PC-3 (cell line): ENCODE data around the gene SENP1. TPM values are rescaled to one million over a fixed set of nuclear protein-coding genes. Genes with fewer than 3 reads are reported as not detected.
A peak's percentile ranks its signal among the peaks of the same experiment; 100 is the strongest.

ENCODE experiments used
- ATAC-seq: fragments of 200-7000 bp; cut with Tn5 transposase; 2 replicates; pipeline ENCODE4 v1.9.1; 2020; ENCODE audit warnings: mild to moderate bottlenecking, moderate library complexity
- BruUV-seq: library from RNA; stranded (reverse); fragments of 400-500 nt; replicated peaks from 2 replicates; lab custom pipeline; 2021; lab: Mats Ljungman, UMichigan
- CTCF ChIA-PET: fragments of 300-600 bp; sonication (Branson Sonifier 250); formaldehyde crosslinking; loops from one replicate; lab custom pipeline; 2022; ENCODE audit warnings: antibody characterized with exemption; lab: Charles Lee
- POLR2A ChIA-PET: fragments of 300-600 bp; sonication (Branson Sonifier 250); formaldehyde crosslinking; loops from one replicate; lab custom pipeline; 2022; ENCODE audit warnings: antibody characterized with exemption; ENCODE audit not compliant: unreplicated experiment; lab: Charles Lee
- DNase-seq: peaks from one replicate; pipeline ENCODE4 v3.0.0-alpha.2; 2015
- H2AFZ ChIP-seq: fragments of 300-600 bp; sonication (generic); 2 replicates; pipeline ENCODE4 v1.6.0; 2016; ENCODE audit warnings: antibody characterized with exemption, low read length
- H3F3A ChIP-seq: fragments of 300-600 bp; sonication (generic); one replicate; pipeline ENCODE4 v1.6.0; 2017; ENCODE audit warnings: antibody characterized with exemption, low read length, control low read depth, mild to moderate bottlenecking; ENCODE audit not compliant: unreplicated experiment
- H3K27ac ChIP-seq: fragments of 300-600 bp; sonication (generic); 2 replicates; pipeline ENCODE4 v1.5.1; 2016; ENCODE audit warnings: mild to moderate bottlenecking, low read length
- H3K27me3 ChIP-seq: fragments of 300-600 bp; sonication (generic); 2 replicates; pipeline ENCODE4 v1.6.1; 2016; ENCODE audit warnings: low read length, mixed read lengths
- H3K36me3 ChIP-seq: fragments of 300-600 bp; sonication (generic); 2 replicates; pipeline ENCODE4 v1.6.1; 2016; ENCODE audit warnings: low read depth, mixed run types, low read length, mixed read lengths
- H3K4me1 ChIP-seq: fragments of 300-600 bp; sonication (generic); 2 replicates; pipeline ENCODE4 v1.5.1; 2016; ENCODE audit warnings: low read length; ENCODE audit not compliant: insufficient read depth
- H3K4me2 ChIP-seq: fragments of 300-600 bp; sonication (generic); 2 replicates; pipeline ENCODE4 v1.6.0; 2016; ENCODE audit warnings: low read length
- H3K4me3 ChIP-seq: fragments of 300-600 bp; sonication (generic); 2 replicates; pipeline ENCODE4 v1.5.1; 2016; ENCODE audit warnings: mild to moderate bottlenecking, low read length, mixed read lengths
- H3K79me2 ChIP-seq: fragments of 300-600 bp; sonication (generic); 2 replicates; pipeline ENCODE4 v1.6.1; 2017; ENCODE audit warnings: low read length, mixed read lengths
- H3K9ac ChIP-seq: fragments of 300-600 bp; sonication (generic); 2 replicates; pipeline ENCODE4 v1.6.0; 2016; ENCODE audit warnings: mild to moderate bottlenecking, low read length
- H3K9me2 ChIP-seq: fragments of 300-600 bp; sonication (generic); replicated peaks from 2 replicates; pipeline ENCODE4 v1.6.1; 2016; ENCODE audit warnings: mixed run types, low read length, mixed read lengths
- H3K9me3 ChIP-seq: fragments of 300-600 bp; sonication (generic); 2 replicates; pipeline ENCODE4 v1.6.1; 2016; ENCODE audit warnings: low read length, mixed read lengths
- H4K20me1 ChIP-seq: fragments of 300-600 bp; sonication (generic); 2 replicates; pipeline ENCODE4 v1.6.1; 2016; ENCODE audit warnings: low read length, mixed read lengths
- CTCF ChIP-seq: fragments of 300-600 bp; sonication (generic); conservative IDR thresholded peaks from 2 replicates; pipeline ENCODE4 v1.5.1; 2017; ENCODE audit warnings: antibody characterized with exemption, low read depth, mild to moderate bottlenecking, low read length
- EZH2 ChIP-seq: fragments of 300-600 bp; sonication (generic); IDR thresholded peaks from one replicate; pipeline ENCODE4 v1.6.1; 2017; ENCODE audit warnings: antibody characterized with exemption, mild to moderate bottlenecking, low read length; ENCODE audit not compliant: unreplicated experiment
- EZH2phosphoT487 ChIP-seq: fragments of 300-600 bp; sonication (generic); IDR thresholded peaks from 2 replicates; pipeline ENCODE4 v1.6.1; 2018; ENCODE audit warnings: mild to moderate bottlenecking, antibody characterized with exemption, low read length, borderline replicate concordance
- intact Hi-C: fragments of 100-400 bp; cut with micrococcal nuclease; formaldehyde crosslinking; loops from 2 replicates; pipeline ENCODE4 v1.9.0; 2023
- total RNA-seq: library from RNA; depleted of rRNA; stranded (reverse); fragments of >200 nt; gene quantifications from 2 replicates; pipeline ENCODE4 v1.2.3, GENCODE V29; 2014

Gene SENP1
- total RNA-seq, 1 experiment from 2014 or later: 20.9 TPM

- no peak overlapping the region for H3K4me2 ChIP-seq
- ChIA-PET POLR2A (no interaction called here), CTCF (no interaction called here)
- intact Hi-C loops: no loop called here
- TF ChIP-seq CTCF (no peak), EZH2phosphoT487 (no peak), EZH2 (no peak)
- DNase-seq (no peak), ATAC-seq (no peak)
- no peak overlapping the region for H3K9ac ChIP-seq
- no peaks in the 10 kb centered on the region for H3K9me3 ChIP-seq
- H3F3A ChIP-seq: no peaks in the 10 kb centered on the region
- no peaks in the 10 kb centered on the region for H4K20me1 ChIP-seq
- H3K4me3 ChIP-seq: no peak overlapping the region
- no peak overlapping the region for H2AFZ ChIP-seq
- H3K27me3 ChIP-seq: peaks cover 37% of the 10 kb centered on the region
- no TSS peak for BruUV-seq
- H3K27ac ChIP-seq: no peak overlapping the region
- no peaks in the 10 kb centered on the region for H3K36me3 ChIP-seq
- peaks cover 30% of the 10 kb centered on the region for H3K4me1 ChIP-seq
- no peaks in the 10 kb centered on the region for H3K9me2 ChIP-seq
- no peaks in the 10 kb centered on the region for H3K79me2 ChIP-seq
These were observed 100.2 kb downstream of the SENP1 start for GRCh38 chr12:48005750-48006021.

DNA sequence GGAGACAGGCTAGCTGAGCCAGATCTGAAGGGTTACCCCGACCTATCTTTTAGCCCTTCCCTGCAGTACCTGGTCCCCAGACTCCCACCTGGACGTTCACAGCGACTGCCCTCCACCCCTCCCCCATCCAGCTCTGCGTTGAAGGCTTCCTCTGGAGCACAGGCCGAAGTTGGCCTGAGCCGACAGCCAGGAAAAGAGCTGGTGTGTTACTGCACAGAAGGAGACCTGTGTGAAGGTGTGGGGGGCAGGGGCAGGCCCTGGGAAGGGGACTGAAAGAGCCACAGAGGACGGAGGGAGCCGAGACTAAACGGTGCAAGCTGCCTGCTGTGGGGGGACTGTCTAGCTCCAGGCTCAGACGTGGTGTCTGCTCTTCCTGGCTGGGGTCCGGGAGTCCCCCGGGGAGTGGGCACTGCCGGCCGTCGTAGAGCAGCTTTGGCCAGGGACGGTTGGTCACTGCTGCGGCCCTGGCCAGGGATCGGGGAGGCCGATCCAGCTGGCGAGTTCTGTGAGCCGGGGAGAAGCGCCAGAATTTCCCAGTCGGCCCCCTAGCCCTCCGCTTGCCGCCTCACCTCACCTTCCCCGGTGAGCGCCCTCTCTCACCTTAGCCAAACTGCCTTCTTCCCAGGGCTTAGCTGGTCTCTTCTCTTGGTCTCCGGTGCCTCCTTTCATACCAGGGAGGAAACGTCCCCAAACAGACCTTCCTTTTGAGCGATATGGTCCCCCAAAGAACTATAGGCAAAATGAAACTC is 100.7 kb downstream of the SENP1 start:
- intact Hi-C loops: no loop called here
- Histone ChIP-seq H3K4me3 (no peak overlapping the region), H4K20me1 (no peaks in the 10 kb centered on the region), H3K79me2 (no peaks in the 10 kb centered on the region), H3K27ac (no peak overlapping the region), H2AFZ (no peak overlapping the region), H3K9me2 (no peaks in the 10 kb centered on the region), H3K36me3 (no peaks in the 10 kb centered on the region), H3K9me3 (no peaks in the 10 kb centered on the region), H3K4me1 (peaks cover 33% of the 10 kb centered on the region), H3K27me3 (peaks cover 37% of the 10 kb centered on the region), H3K4me2 (peak overlapping the region; percentile 93), H3F3A (no peaks in the 10 kb centered on the region), H3K9ac (no peak overlapping the region)
- ATAC-seq: no peak
- no peak for DNase-seq
- ChIA-PET POLR2A (no interaction called here), CTCF (no interaction called here)
- TF ChIP-seq CTCF (no peak), EZH2phosphoT487 (no peak), EZH2 (no peak)
- BruUV-seq: no TSS peak
